ENCODE measurements around the gene INPP5D. TPM values are rescaled to one million over a fixed set of nuclear protein-coding genes. Genes with fewer than 3 reads are reported as not detected.

The INPP5D gene
- total RNA-seq, 4 donors from 2014 or later: 22.8 to 55.3 (median 42.1) TPM

DNA sequence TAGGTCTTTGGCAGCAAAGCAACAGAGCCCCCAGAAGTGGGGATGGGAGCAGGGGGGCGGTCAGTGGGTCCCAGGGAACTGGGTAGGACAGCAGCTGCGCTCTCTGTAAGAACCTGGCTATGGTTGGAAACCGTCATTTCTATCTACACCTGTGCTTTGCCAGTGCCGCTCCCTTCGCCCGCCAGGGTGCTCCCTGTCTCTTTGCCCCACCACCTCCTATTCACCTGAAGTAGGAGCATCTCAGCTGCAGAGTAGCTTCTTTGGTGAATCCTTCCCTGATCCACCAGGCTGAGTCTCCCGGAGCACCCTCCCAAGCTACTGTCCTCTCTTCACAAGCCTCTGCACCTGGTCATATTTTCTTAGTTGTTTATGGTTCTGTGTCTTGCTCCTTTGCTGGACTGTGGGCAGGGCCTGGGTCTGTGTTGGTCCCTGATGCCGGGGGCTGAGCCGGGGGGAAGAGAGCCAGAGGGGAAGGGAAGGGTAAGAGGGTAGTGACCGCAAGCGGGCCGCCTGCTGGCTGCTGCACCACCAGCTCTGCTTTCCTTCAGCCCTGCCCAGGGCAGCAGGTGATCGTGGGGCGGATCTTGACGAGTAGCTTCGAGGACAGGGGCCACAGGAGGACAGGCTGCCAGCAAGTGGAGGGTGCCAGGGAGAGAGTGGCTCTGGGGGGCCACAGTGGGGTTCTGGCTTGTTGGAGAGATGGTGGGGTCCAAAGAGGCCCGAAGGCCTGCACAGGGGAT is 45.2 kb downstream of the INPP5D start:
- TF ChIP-seq POLR2A (IDR thresholded peaks at IDR 0.05): no peak
- no peak for TF ChIP-seq EP300 (IDR thresholded peaks at IDR 0.05)
- no peak for TF ChIP-seq CTCF (IDR thresholded peaks at IDR 0.05)
- peaks cover 0 to 4% (median 0%) of the 10 kb centered on the region in 4 donors for H3K9me3 ChIP-seq
- no peak for DNase-seq (ENCODE audit: low spot score in 2 of 2)
- WGBS, 2 donors: 90 to 91% methylated on average over 16 to 17 of the region's 17 CpGs
- H3K27ac ChIP-seq: no peak overlapping the region
- H3K4me3 ChIP-seq: no peak overlapping the region
- H3K36me3 ChIP-seq: no peaks in the 10 kb centered on the region
- no peaks in the 10 kb centered on the region for H3K27me3 ChIP-seq
- H3K4me1 ChIP-seq: peaks cover 0 to 17% (median 0%) of the 10 kb centered on the region in 4 donors

- Histone ChIP-seq H3K27me3 (no peaks in the 10 kb centered on the region), H3K4me1 (peaks cover 0 to 11% (median 0%) of the 10 kb centered on the region in 4 donors), H3K9me3 (peaks cover 0 to 4% (median 0%) of the 10 kb centered on the region in 4 donors), H3K36me3 (no peaks in the 10 kb centered on the region), H3K27ac (no peak overlapping the region), H3K4me3 (no peak overlapping the region)
- no peak for TF ChIP-seq CTCF (IDR thresholded peaks at IDR 0.05)
- no peak for TF ChIP-seq EP300 (IDR thresholded peaks at IDR 0.05)
- no peak for TF ChIP-seq POLR2A (IDR thresholded peaks at IDR 0.05)
- 90 to 95% methylated on average over 4 of the region's 4 CpGs for WGBS, 2 donors
- DNase-seq (ENCODE audit: low spot score in 2 of 2): no peak
Measured at GRCh38 chr2:233105930-233106329, 45.8 kb downstream of the INPP5D start.

DNA sequence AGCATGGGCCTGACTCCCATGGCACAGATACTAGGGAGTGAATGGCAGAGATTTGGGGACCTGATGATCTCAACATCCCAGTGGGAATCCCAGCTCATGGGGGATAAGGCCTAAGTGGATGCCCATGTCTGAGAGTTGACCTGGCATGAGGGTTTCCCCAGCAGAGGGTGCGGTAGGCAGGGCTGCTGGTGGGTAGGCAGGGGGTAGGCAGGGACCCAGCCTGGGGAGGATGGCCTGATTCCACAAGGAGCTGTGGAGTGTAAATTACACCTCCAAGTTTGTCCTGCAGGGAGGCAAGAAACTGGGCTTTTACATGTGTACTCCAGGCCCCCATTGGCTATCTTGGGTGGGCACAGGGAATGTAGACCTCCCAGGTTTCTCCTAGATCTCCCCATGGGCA is 46.9 kb downstream of the INPP5D start:
- no peak for TF ChIP-seq EP300 (IDR thresholded peaks at IDR 0.05)
- no peak for TF ChIP-seq CTCF (IDR thresholded peaks at IDR 0.05)
- TF ChIP-seq POLR2A (IDR thresholded peaks at IDR 0.05): no peak
- Histone ChIP-seq H3K4me1 (peaks cover 0 to 8% (median 0%) of the 10 kb centered on the region in 4 donors), H3K9me3 (peaks cover 0 to 4% (median 0%) of the 10 kb centered on the region in 4 donors), H3K27ac (no peak overlapping the region), H3K27me3 (no peaks in the 10 kb centered on the region), H3K36me3 (no peaks in the 10 kb centered on the region), H3K4me3 (no peak overlapping the region)
- DNase-seq (ENCODE audit: low spot score in 2 of 2): no peak
- WGBS, 2 donors: 100% methylated on average over 1 of the region's 1 CpG

GRCh38 chr2:233107831-233108300 is 47.7 kb downstream of the INPP5D start:
- H3K27me3 ChIP-seq: no peaks in the 10 kb centered on the region
- no peak overlapping the region for H3K4me3 ChIP-seq
- H3K27ac ChIP-seq: no peak overlapping the region
- no peaks in the 10 kb centered on the region for H3K36me3 ChIP-seq
- WGBS, 2 donors: 70 to 77% methylated on average over 11 to 12 of the region's 12 CpGs
- DNase-seq (ENCODE audit: low spot score in 2 of 2): no peak
- H3K9me3 ChIP-seq: peaks cover 0 to 4% (median 0%) of the 10 kb centered on the region in 4 donors
- TF ChIP-seq CTCF (IDR thresholded peaks at IDR 0.05): no peak
- TF ChIP-seq EP300 (IDR thresholded peaks at IDR 0.05): no peak
- no peak for TF ChIP-seq POLR2A (IDR thresholded peaks at IDR 0.05)
- peaks cover 0 to 8% (median 0%) of the 10 kb centered on the region in 4 donors for H3K4me1 ChIP-seq
